ENCODE measurements around the gene ZNF253. TPM values are rescaled to one million over a fixed set of nuclear protein-coding genes. Genes with fewer than 3 reads are reported as not detected.
A peak's percentile ranks its signal among the peaks of the same experiment; 100 is the strongest.
"Not testable (repeated sequence)": the region's sequence is repeated elsewhere in the genome, so short reads cannot be mapped to it uniquely, and the experiment has no call there.

Gene ZNF253
- total RNA-seq, 1 donor from 2014 or later: 2.1 TPM

DNA sequence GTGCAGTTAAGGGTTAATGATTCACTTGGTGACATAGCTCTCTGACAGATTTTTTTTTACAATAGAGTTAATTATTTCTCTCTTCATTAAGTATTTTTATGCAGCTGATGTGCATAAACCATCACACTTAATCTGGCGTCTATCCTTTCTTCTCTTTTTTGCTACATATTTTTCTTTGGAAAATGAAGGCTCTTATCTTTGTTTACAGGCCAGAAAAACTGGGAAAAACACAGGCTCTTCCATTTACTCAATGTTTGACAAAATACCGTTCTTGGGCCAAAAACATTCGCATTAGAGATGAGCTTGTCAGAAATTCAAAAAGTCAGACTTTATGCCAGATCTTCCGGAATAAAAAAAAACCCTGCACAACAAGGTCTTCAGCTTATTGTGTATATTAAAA is 12.0 kb downstream of the ZNF253 start:
- no peak for TF ChIP-seq CTCF (IDR thresholded peaks at IDR 0.05; ENCODE audit: insufficient read depth, low read length, severe bottlenecking)
- H3K36me3 ChIP-seq (ENCODE audit: control insufficient read depth, insufficient read depth, low read length): no peaks in the 10 kb centered on the region
- FAIRE-seq (no peak), DNase-seq (ENCODE audit: low read depth) (no peak)
- H3K27me3 ChIP-seq (ENCODE audit: control insufficient read depth, insufficient read depth, low read length): no peaks in the 10 kb centered on the region
- H3K4me3 ChIP-seq (ENCODE audit: low read depth, low read length): no peak overlapping the region

DNA sequence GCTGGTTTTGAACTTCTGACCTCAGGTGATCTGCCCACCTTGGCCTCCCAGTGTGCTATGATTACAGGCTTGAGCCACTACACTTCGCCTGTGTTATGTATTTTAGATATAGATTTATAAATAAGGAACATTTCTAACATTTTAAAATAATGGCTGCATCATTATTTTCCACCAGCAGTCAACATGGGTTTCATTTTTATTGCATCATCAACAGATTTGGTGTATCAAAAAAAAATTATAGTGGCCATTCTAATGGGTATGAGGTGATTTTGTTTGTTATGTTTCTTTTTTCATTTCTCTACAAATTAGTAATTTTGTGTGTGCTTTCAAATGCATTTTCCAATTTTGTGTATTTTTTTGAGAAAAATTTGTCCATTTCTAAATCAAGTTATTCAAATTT is 18.9 kb downstream of the ZNF253 start:
- DNase-seq (ENCODE audit: low read depth) (no peak), FAIRE-seq (no peak)
- TF ChIP-seq CTCF (IDR thresholded peaks at IDR 0.05; ENCODE audit: insufficient read depth, low read length, severe bottlenecking): no peak
- no peaks in the 10 kb centered on the region for H3K36me3 ChIP-seq (ENCODE audit: control insufficient read depth, insufficient read depth, low read length)
- H3K4me3 ChIP-seq (ENCODE audit: low read depth, low read length): no peak overlapping the region
- H3K27me3 ChIP-seq (ENCODE audit: control insufficient read depth, insufficient read depth, low read length): no peaks in the 10 kb centered on the region

- H3K27me3 ChIP-seq (ENCODE audit: control insufficient read depth, insufficient read depth, low read length); DNase-seq (ENCODE audit: low read depth); FAIRE-seq; H3K36me3 ChIP-seq (ENCODE audit: control insufficient read depth, insufficient read depth, low read length); H3K4me3 ChIP-seq (ENCODE audit: low read depth, low read length): not testable (repeated sequence)
These were observed 26.6 kb downstream of the ZNF253 start for GRCh38 chr19:19892055-19892941.

- H3K36me3 ChIP-seq (ENCODE audit: control insufficient read depth, insufficient read depth, low read length): no peaks in the 10 kb centered on the region
- DNase-seq (ENCODE audit: low read depth) (peak; percentile 17), FAIRE-seq (no peak)
- H3K4me3 ChIP-seq (ENCODE audit: low read depth, low read length): peak overlapping the region; percentile 46
- H3K27me3 ChIP-seq (ENCODE audit: control insufficient read depth, insufficient read depth, low read length): no peaks in the 10 kb centered on the region
- TF ChIP-seq CTCF (IDR thresholded peaks at IDR 0.05; ENCODE audit: insufficient read depth, low read length, severe bottlenecking): no peak
These were observed 34.6 kb downstream of the ZNF253 start for GRCh38 chr19:19900139-19900728.

GRCh38 chr19:19900729-19901444 is 35.2 kb downstream of the ZNF253 start, which contains the start of gene ZNF93:
Gene ZNF93, plus strand, starts transcription at chr19:19900946. Its CDS starts 143 bp downstream, at chr19:19901089.
- Histone ChIP-seq H3K36me3 (ENCODE audit: control insufficient read depth, insufficient read depth, low read length) (no peaks in the 10 kb centered on the region), H3K27me3 (ENCODE audit: control insufficient read depth, insufficient read depth, low read length) (no peaks in the 10 kb centered on the region), H3K4me3 (ENCODE audit: low read depth, low read length) (peak within 1 kb of the TSS; percentile 46)
- peak; percentile 87 for DNase-seq (ENCODE audit: low read depth)
- no peak for TF ChIP-seq CTCF (IDR thresholded peaks at IDR 0.05; ENCODE audit: insufficient read depth, low read length, severe bottlenecking)
- no peak for FAIRE-seq

DNA sequence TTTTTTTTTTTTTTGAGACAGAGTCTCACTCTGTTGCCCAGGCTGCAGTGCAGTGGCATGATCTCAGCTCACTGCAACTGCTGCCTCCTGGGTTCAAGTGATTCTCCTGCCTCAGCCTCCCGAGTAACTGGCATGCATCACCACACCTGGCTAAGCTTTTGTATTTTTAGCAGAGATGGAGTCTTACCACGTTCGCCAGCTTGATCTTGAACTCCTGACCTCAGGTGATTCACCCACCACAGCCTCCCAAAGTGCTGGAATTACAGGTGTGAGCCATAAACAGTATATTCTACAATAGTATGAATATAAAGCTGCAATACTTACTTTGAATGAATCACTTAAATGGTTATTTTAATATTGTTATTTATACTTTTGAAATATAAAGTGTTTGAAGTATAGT is 41.9 kb downstream of the ZNF253 start:
- not testable (repeated sequence) for H3K4me3 ChIP-seq (ENCODE audit: low read depth, low read length); H3K36me3 ChIP-seq (ENCODE audit: control insufficient read depth, insufficient read depth, low read length); FAIRE-seq; H3K27me3 ChIP-seq (ENCODE audit: control insufficient read depth, insufficient read depth, low read length)
- DNase-seq (ENCODE audit: low read depth): peak; percentile 20

All from bronchial epithelial cell (primary cell).